Smooth muscle cell of the brain vasculature (primary cell): ENCODE data around the gene GTSE1.
"Not testable (repeated sequence)": the region's sequence is repeated elsewhere in the genome, so short reads cannot be mapped to it uniquely, and the experiment has no call there.

ENCODE experiments used
- DNase-seq: peaks from one replicate; pipeline ENCODE4 v3.0.0-alpha.2; 2012; ENCODE audit warnings: low read depth, low spot score

Gene GTSE1, protein sequence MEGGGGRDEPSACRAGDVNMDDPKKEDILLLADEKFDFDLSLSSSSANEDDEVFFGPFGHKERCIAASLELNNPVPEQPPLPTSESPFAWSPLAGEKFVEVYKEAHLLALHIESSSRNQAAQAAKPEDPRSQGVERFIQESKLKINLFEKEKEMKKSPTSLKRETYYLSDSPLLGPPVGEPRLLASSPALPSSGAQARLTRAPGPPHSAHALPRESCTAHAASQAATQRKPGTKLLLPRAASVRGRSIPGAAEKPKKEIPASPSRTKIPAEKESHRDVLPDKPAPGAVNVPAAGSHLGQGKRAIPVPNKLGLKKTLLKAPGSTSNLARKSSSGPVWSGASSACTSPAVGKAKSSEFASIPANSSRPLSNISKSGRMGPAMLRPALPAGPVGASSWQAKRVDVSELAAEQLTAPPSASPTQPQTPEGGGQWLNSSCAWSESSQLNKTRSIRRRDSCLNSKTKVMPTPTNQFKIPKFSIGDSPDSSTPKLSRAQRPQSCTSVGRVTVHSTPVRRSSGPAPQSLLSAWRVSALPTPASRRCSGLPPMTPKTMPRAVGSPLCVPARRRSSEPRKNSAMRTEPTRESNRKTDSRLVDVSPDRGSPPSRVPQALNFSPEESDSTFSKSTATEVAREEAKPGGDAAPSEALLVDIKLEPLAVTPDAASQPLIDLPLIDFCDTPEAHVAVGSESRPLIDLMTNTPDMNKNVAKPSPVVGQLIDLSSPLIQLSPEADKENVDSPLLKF

DNA sequence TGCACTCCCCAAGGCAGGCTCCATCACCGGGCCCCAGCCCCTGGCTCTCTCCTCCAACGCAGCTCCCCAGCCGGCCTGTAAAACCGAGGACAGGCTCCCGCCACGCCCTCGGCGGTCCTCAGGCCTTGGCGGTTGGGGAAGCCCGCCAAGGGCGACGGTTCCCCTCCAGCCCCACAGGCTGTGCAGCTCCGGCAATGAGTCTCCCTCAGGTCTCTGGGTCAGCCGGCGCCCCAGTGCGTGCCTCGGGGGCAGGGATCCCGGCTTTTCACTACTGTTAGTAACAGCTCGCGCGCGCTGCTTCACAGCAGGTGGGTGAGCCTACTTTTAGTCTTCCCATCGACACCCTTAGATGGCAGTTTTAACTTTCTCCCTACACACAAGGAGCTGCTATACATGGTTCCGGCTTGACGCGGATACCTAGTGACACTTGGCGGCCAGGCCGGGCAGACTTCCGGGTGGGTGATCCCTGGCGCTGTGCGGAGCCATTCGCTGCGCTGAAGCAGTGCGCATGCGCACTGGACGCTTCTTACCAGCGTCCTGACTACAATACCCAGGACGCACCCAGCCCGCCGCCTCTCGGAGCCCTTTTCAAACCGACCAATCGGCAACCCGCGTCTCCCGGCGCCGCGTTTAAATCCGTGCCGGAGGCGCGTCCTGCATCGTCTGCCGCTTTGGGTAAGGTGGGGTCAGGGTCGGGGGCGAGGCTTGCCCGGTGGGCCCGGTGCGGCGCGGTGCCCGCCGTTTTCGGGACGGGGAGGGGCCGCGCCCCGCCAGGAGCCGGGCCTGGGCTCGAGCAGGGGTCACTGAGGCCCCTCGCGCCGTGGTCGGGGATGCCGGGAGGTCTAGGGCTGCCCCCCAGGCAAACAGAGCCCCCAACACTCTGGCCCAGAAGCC lies at the start of gene GTSE1:
GTSE1 (plus strand) TSS at position 614 of the 894 bp plus-strand sequence. CDS start 531 bp downstream, outside the sequence.
- DNase-seq, result peak; percentile 94

DNA sequence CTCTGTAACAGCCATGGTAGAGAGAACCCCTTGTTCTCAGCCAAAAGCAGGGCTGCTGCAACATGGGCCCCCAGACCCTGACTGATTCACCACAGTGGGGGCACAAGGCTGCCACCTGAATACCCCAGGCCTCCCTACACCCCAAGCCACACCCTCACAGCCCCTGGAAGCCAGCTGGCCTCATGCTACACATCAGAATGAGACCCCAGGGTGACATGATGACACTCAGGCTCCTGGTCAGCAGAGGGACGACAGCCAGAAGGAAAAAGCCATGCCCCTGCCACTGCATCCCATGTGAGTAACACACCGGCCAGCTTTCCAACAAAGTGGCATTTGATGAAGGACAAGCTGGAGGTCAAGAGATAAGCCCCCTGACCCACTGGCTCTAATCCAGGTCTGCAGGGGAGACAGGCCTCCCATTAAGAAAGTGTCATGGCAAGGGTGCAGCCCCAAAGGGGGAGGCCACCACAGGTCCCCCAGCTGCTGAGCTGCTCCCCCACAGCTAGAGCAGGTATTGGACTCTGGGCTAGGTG lies 49.2 kb upstream of the GTSE1 start:
- no peak for DNase-seq

DNA sequence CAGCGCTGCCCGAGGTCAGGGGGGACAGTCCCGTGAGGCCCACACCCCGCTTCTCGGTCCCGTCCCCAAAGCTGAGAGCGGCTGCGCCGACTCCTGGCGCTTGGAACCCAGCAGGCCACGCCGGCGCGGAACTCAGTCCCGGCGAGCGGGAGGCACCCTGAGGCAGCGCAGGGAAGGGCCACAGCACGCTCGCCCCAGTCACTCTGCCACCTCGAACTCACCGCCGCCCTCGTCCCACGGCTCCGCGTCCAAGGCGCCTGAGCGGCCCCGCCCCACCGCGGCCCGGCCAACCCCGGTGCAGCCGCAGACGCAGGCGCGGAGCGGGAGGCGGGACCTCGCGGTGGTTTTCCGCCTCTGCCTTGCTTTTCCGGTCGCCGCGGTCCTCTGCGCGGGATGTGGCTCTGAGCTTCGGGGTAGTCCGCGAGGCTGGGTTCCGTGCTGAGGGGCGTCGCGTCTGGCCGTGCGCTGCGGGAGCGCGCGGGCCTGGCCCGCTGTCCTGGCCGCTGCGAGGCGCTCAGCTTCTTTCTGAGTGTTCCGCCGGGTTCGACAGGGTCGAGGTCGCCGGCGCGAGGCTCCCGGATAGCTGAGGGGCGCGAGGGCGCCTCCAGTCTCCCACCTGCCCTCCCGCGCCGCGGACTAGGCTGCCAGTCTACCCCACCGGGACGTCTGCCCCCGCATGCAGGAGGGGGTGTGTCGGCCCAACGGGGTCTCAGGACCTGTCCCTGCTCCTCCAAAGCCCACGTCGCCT lies 46.5 kb upstream of the GTSE1 start, which contains the start of gene CDPF1:
CDPF1 (minus strand) TSS at position 259 of the 748 bp plus-strand sequence. CDS start 2,009 bp downstream, outside the sequence.
- DNase-seq, result peak; percentile 24

DNA sequence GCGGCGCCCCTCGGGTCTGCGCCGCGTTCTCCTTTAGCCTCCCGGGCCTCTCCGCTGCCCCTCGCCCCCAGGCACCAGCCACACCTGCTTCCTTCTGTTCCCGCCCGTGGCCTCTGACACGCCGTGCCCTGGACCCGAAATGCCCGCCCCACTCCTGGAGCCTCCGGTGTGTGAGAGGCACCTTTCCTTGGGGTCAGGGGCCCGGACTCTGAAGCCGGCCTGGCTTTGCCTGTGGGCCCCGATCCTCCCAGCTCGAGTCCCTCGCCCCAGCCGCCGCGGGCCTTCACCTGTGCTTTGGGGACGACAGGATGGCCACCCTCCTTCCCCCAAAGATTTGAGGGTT lies 45.9 kb upstream of the GTSE1 start:
- no peak for DNase-seq

DNA sequence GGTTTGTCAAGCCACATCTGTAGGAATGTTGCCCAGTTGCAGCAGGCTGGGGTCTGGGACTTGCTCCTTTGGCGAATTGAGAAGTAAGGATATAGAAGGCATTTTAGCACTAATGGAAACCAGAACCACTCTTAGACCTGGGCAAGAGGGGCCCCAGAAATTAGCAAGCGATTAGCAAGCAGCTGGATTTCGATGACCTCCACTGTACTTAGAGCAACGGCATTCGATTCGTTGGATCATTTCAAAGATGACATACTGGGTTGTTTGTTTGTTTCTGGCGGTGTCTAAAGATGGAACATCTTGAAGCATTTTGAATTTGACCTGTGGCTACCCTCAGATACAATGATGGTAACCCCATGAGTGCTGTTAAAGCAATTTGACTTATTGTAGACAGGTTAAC lies 45.4 kb upstream of the GTSE1 start:
- no peak for DNase-seq

DNA sequence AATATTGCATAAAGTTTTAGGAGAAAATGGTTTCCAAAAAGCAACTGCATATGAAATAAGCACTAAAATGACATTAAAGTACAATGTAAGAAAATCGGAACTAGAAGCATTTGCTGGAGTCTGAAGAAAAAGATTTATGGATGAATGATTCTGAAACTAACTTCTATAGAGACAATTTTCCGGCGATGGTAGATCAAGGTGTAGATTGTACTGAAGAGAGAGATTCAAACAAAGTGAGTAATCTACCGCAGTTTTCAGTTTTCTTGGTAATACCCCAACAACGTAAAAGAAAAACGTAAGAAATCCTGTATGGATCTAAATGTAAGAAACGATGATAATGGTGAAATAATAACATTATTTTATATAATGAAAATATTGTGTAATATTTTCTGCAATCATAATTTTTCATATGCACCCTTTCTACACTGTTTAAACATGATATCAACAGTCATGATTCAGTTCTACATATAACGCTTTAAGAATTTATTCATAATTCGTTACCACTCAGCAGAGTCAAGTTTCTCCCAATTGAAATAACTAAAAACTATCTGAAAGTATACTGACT lies 44.8 kb upstream of the GTSE1 start:
- DNase-seq, result no peak

DNA sequence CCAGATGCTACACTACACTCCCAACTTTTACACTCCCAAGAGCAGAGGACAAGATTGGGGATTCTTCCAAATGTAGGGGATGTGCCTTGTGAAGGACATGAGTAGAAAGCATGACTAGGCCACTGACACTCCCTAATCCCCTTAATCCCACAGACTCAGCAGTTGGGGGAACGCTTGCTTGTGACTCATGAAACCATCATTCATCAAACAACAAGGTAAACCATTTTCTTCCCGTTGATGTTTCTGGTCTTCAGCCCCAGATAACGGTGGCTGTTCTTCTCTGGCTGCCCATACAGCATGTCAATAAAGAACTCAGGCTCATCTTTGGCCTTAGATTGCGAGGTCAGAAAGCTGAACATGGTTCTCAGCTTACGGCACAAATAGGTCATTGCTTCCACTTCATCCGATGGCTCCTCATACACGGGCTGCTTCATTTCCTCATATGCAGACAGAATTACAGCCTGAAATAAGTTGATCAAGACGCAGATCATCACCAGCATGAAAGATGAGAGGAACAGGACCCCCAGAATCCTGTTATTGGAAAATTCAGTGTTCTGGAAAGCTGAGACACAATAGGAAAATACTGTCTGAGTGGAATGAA lies 40.2 kb upstream of the GTSE1 start:
- DNase-seq, result no peak

DNA sequence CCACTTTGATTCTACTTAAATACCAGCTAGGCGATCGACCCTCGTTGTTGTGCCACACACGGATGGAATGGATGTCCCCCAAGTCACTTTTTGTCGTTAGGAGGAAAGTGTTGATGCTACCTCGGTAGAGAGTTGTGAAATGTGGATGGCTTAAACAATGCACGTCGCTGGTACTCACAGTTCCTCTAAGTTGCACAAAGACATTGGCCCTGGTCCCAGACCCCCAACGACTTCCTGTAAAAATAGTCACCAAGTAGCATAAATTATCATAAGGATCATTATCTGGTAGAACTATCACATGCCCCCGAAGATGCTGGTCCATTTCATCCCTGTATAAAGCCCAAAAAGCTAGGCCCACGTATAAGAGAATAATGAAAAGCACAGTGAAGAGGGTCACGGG lies 37.3 kb upstream of the GTSE1 start:
- DNase-seq, result no peak

DNA sequence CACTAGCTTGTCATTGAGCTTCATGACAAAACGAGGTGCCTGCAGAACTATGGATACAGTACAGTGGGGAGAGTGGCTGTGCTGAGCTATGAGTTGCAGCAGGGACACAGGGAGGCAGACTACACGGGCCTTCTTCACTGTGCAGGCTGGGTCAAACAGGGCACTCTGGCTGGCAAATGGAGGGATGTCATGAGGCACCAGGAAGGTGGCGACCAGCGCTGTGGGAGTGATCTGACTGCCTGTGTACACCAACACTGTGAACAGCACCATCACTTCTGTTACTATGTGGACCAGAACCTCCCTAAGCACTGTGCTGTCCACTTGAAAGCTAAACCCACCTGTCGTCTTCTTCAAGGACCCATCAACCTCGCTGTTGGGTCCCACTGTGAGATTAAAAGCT lies 36.6 kb upstream of the GTSE1 start:
- DNase-seq, result no peak

DNA sequence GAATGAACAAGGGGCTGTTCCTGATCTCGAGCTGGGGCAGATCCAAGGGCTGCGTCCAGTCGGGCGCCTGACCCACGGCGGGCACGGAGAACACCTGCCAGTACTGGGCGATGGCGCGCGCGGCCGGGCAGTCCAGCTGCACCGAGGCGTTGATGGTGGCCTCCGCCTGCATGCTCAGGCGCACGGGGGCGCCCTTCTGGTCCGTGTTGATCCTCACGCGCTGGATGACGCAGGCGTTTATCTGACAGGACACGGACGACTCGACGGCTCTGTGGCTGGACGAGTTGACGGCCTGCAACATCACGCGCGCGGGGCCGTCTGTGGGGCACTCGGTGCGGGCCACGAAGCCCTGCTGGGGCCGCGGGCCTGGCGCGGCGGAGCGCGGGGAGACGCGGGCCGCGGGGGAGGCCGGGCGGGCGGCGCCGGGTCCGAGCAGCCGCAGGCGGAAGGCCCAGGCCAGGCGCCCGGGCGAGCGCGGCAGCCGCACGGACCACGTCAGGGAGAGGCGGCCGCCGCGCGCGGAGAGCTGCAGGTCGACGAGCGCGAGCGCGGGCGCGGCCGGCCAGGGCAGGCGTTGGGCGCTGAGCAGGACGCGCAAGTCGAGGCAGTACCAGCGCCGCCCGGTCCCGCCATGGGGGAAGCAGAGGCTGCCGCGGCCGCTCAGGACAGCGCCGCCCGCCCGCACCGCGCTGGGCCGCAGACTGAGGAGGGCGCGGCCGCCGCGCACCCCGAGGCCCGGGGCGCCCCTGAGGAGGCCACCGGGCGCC lies 34.0 kb upstream of the GTSE1 start:
- DNase-seq, result no peak

DNA sequence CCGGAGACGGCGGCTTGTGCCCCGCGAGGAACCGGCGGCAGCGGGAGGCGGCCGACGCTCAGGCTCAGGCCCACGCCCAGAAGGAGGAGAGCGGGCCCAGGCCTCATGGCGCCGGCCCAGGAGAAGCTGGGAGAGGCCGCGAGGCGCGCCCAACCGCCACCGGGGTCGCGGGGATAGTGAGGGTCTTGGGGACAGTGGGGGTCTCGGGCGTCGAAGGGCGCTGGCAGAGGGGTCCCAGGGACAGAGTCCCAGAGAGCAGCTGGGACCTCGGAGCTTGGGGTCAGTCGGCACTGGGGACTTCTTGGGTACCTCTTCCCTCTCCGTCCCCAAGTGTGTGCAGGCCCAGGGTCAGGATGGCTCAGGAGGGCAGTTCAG lies 33.5 kb upstream of the GTSE1 start, which contains the start of gene PKDREJ:
PKDREJ (minus strand) TSS at position 128 of the 375 bp plus-strand sequence; CDS start at position 107, 21 bp downstream.
- no peak for DNase-seq

DNA sequence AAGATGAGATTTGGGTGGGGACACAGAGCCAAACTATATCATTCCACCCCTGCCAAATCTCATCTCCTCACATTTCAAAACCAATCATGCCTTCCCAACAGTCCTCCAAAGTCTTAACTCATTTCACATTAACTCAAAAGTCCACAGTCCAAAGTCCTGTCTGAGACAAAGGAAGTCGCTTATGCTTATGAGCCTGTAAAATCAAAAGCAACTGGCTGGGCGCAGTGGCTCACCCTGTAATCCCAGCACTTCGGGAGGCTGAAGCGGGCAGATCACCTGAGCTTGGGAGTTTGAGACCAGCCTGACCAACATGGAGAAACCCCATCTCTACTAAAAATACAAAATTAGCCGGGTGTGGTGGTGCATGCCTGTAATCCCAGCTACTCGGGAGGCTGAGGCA lies 32.1 kb upstream of the GTSE1 start:
- DNase-seq, result not testable (repeated sequence)

DNA sequence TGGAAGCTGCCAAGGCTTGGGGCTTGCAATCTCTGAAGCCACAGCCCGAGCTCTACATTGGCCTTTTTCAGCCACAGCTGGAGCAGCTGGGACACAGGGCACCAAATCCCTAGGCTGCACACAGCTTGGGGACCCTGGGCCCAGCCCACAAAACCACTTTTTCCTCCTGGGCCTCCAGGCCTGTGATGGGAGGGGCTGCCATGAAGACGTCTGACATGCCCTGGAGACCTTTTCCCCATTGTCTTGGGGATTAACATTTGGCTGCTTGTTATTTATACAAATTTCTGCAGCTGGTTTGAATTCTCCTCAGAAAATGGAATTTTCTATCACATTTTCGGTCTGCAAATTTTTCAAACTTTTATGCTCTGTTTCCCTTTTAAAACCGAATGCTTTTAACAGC lies 31.0 kb upstream of the GTSE1 start:
- DNase-seq, result not testable (repeated sequence)

DNA sequence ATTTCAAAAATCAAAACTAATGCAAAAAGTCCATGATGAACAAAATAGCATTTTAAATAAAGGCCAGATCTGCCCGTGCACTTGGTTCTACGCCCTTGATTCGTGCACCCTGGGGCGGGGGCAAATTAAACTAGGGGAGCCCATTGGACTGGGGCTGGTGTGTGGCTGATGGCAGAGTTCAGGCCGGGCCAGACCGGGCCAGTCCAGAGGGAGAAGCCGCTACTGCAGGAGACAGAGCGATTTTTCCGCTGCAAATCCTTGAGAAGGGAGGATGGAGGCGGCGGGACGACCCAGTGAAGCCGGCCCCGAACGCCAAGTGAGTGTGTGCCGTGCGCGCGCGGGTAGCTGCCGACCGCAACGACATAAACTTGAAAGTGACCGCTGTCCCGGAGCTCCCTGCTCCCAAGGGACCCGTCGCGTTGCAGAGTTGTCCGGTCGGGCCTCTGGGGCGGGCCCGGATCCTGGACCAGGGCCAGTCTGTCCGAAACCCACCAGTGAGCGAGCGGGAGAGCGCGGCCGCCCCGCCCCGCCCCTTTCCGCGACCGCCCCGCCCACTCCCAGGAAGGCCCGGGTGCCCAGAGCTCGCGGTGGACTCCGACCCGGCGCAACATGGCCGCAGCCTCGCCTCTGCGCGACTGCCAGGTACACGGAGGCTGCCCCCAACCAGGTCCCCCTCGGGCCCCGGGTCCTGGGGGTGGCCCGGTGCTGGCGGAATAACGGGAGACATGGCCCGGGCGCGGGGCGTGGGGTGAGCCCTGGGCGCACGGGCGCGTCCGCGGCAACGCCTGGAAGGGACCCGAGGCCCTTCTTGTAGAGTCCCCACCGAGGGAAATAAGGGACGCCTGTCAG lies 29.0 kb upstream of the GTSE1 start, which contains the start of gene TTC38:
TTC38 (plus strand) TSS at position 578 of the 849 bp plus-strand sequence; CDS start at position 610, 32 bp downstream.
- no peak for DNase-seq

DNA sequence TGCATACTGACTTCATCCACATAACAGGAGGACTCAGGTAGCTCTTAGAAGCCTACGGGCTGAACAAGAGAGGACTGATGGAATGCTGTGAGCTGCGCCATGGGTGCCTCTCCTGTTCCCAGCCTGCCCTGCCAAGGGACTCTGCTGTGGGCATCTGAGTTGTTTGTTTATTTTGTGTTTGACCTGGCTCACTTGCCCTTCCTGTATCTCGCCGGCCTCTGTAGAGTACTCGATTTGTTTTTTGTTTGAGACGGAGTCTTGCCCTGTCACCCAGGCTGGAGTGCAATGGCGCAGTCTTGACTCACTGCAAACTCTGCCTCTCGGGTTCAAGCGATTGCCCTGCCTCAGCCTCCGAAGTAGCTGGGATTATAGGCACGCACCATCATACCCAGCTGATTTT lies 27.1 kb upstream of the GTSE1 start:
- no peak for DNase-seq

DNA sequence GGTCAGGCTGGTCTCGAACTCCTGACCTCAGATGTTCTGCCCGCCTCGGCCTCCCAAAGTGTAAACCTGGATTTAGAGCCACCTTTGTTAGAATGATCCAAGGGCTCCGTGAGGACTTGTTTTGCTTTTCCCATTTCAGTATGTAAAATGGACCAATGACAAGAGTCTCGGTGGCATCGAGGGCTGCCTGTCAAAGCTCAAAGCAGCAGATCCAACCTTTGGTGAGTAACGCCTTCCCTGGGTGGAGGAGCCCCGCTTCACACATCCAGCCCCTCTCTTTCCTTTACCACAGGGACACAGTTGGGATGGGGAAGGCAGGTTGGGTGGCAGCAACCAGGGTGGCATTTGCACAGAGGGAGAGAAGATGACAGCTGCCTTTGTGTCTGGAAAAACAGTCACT lies 24.5 kb upstream of the GTSE1 start:
- no peak for DNase-seq

DNA sequence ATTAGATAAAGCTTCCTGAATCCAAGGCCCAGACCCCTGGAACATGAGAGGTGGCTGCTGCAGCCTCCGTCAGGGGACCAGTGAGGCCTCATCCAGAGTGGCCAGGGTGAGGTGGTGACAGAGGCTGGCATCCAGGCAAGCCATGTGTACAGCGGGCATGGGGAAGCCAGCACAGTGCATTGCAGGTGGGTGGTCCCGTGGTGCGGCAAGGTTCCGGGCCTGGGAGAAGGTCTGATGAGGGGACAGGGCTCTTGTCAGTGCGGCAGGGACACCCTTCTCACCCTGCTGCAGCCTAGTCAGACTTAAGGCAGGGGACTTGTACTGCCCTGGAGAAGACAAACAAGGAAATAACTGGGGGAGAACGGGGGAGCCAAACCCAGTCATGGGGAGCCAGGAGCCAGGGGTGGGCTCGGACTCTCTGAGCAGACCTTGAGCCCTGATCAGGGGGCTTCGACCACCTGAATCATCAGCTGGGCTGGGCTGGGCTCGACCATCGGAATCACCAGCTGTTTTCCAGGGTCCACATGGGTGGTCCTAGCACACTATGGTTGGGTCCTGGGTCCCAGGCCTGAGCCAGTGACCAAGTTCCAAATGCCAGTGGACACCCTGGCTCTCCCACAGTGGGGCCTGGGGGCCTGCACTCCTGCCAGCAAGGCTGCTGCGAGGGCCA lies 23.8 kb upstream of the GTSE1 start:
- no peak for DNase-seq
